Activated CD8-positive, alpha-beta T cell treated with anti-CD3 and anti-CD28 coated beads for 36 hours (primary cell): ENCODE measurements around the gene ZNF521. TPM values are rescaled to one million over a fixed set of nuclear protein-coding genes. Genes with fewer than 3 reads are reported as not detected.

Experiments used
- ATAC-seq: fragments of 200-7000 bp; cut with Tn5 transposase; one replicate; pipeline ENCODE4 v1.10.0; 2021; ENCODE audit warnings: mild to moderate bottlenecking, moderate library complexity
- CTCF ChIA-PET: fragments of 350-600 bp; sonication (Branson Sonifier 250); formaldehyde crosslinking; loops from one replicate; lab custom pipeline; 2021; ENCODE audit warnings: antibody characterized with exemption; lab: Charles Lee
- POLR2A ChIA-PET: fragments of 350-600 bp; sonication (Branson Sonifier 250); formaldehyde crosslinking; loops from one replicate; lab custom pipeline; 2021; ENCODE audit warnings: antibody characterized with exemption; lab: Charles Lee
- DNase-seq: peaks from one replicate; pipeline ENCODE4 v3.0.0-alpha.2; 2020
- H3K27ac Mint-ChIP-seq: one replicate; pipeline ENCODE4 v1.8.0; 2021; ENCODE audit warnings: mild to moderate bottlenecking, mixed read lengths
- H3K27me3 Mint-ChIP-seq: one replicate; pipeline ENCODE4 v1.8.0; 2021; ENCODE audit warnings: mixed read lengths
- H3K36me3 Mint-ChIP-seq: one replicate; pipeline ENCODE4 v1.8.0; 2021; ENCODE audit warnings: low read depth, mixed read lengths
- H3K4me1 Mint-ChIP-seq: one replicate; pipeline ENCODE4 v1.8.0; 2021; ENCODE audit warnings: low read depth, mixed read lengths
- H3K4me3 Mint-ChIP-seq: one replicate; pipeline ENCODE4 v1.8.0; 2021; ENCODE audit warnings: mild to moderate bottlenecking, moderate library complexity, mixed read lengths
- H3K9me3 Mint-ChIP-seq: one replicate; pipeline ENCODE4 v1.8.0; 2021; ENCODE audit warnings: mixed read lengths
- intact Hi-C: fragments of 100-400 bp; cut with micrococcal nuclease; formaldehyde crosslinking; loops from one replicate; pipeline ENCODE4 v1.10.0; 2022
- total RNA-seq, 2 experiments: library from RNA; stranded (reverse); gene quantifications; one replicate each; pipeline ENCODE4 v1.2.3, GENCODE V29; 2021
- TF ChIP-seq, protein P1 (sequence below): fragments of 200-600 bp; IDR thresholded peaks from one replicate; pipeline ENCODE4 v1.8.0; 2022; ENCODE audit warnings: antibody characterized with exemption, mild to moderate bottlenecking

ZNF521 gene
- total RNA-seq, 2 experiments from 2014 or later, result not detected

DNA sequence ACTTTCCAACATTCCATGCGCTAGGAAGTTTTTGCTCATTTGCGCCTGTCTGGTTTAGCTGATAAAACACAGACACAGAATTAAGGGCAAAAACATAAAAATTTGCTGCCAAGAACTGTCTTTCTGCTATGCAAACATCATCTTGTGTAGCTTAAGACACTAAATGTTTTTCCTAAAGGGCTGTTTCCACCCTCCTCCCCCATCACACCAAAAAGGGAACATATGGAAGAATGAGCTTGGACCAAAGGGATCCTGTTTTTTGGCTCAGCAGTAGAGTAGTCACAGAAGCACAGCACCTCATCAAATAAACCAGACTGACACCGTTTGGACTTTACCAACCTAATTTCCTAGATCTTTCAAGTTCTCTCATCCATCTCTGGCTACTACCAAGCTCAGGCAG is 210.1 kb downstream of the ZNF521 start:
- TF ChIP-seq, protein P1, sequence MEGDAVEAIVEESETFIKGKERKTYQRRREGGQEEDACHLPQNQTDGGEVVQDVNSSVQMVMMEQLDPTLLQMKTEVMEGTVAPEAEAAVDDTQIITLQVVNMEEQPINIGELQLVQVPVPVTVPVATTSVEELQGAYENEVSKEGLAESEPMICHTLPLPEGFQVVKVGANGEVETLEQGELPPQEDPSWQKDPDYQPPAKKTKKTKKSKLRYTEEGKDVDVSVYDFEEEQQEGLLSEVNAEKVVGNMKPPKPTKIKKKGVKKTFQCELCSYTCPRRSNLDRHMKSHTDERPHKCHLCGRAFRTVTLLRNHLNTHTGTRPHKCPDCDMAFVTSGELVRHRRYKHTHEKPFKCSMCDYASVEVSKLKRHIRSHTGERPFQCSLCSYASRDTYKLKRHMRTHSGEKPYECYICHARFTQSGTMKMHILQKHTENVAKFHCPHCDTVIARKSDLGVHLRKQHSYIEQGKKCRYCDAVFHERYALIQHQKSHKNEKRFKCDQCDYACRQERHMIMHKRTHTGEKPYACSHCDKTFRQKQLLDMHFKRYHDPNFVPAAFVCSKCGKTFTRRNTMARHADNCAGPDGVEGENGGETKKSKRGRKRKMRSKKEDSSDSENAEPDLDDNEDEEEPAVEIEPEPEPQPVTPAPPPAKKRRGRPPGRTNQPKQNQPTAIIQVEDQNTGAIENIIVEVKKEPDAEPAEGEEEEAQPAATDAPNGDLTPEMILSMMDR, result no peak
- Mint-ChIP-seq H3K36me3 (no peaks in the 10 kb centered on the region), H3K4me3 (no peak overlapping the region), H3K27me3 (peaks cover 1% of the 10 kb centered on the region), H3K27ac (no peak overlapping the region), H3K9me3 (no peaks in the 10 kb centered on the region), H3K4me1 (no peaks in the 10 kb centered on the region)
- ATAC-seq (no peak), DNase-seq (no peak)
- ChIA-PET POLR2A (no interaction called here), CTCF (no interaction called here)
- intact Hi-C loops, result no loop called here

DNA sequence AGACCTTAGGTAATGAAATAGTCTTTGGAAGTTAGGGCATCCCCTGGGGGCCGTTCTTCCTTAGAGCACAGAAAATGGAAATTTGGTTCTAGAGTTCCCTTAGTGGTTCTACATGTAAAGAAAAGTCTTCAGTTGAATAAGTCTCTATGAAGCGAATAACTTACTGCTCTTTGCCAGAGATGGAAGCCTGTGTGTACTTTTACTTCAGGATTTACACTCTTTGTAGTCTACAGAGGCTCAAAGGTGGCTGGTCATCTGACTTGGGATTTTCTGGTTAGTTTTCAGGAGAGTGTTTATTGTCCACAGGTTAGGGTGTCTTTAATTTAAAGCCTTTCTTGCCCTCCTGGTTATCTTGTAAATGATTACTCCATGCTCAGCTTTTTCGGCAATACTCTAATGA is 210.6 kb downstream of the ZNF521 start:
- POLR2A ChIA-PET, result no interaction called here
- Mint-ChIP-seq H3K4me1 (no peaks in the 10 kb centered on the region), H3K27ac (no peak overlapping the region), H3K4me3 (no peak overlapping the region), H3K9me3 (no peaks in the 10 kb centered on the region), H3K36me3 (no peaks in the 10 kb centered on the region), H3K27me3 (peaks cover 1% of the 10 kb centered on the region)
- DNase-seq (no peak), ATAC-seq (no peak)
- CTCF ChIA-PET, result no interaction called here
- intact Hi-C loops, result no loop called here
- TF ChIP-seq, protein P1, result no peak

DNA sequence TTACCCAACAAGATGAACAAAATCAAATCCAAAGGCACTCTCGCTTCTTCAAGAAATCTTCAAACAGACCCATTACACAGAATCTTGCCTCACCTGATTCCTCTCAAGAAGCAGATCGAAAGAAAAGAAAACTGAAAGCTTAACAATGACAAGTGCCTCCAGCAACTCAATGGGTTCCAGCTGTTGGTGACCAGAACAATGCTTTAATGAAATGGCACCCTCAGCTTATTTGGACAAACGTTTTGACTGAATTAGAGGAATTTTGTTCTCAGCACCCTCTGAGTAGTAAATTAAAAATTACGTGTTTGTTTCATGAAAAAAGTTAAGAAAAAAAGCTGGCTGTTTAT is 211.0 kb downstream of the ZNF521 start:
- Mint-ChIP-seq H3K36me3 (no peaks in the 10 kb centered on the region), H3K9me3 (no peaks in the 10 kb centered on the region), H3K27me3 (peaks cover 1% of the 10 kb centered on the region), H3K27ac (no peak overlapping the region), H3K4me1 (no peaks in the 10 kb centered on the region), H3K4me3 (no peak overlapping the region)
- ATAC-seq (no peak), DNase-seq (no peak)
- intact Hi-C loops, result no loop called here
- ChIA-PET POLR2A (no interaction called here), CTCF (no interaction called here)
- TF ChIP-seq, protein P1, result no peak

DNA sequence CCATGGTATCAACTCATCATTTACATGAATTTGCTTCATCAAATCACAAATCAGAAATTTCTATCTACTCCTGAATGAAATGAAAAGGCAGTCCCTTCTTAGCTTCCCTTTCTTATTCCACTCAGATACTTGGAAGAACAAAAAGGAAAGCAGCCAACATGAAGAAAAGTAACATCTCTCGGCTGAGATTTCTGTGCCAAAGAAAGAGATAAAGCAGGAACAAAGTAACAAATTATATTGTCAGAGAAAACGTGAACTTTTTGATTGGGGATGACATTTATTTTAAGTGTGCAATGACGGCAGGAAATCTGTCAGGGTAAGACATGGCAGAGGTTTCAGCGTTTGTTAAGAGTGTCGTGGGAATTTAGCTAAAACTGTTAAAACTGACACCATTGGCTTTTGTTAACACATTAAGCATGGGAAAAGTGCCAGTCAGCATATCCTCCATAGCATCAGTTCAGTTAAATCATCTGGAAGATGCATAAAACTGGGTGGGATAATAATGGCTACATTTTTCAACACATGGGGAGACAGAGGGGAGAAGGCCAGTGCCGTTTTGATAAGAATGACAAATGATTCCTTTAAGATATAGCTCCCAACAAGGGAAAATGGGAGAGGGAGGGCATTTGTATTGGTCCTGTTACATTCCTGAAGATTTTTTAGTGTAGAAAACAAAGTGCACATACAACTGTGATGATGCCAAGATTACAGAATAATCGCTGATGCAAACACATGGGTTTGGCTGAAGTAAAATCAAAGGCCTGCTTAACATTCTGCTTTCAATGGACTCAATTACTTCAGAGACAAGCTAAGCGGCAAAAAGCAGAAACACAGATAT is 211.6 kb downstream of the ZNF521 start:
- CTCF ChIA-PET, result no interaction called here
- TF ChIP-seq, protein P1, result no peak
- Mint-ChIP-seq H3K27ac (no peak overlapping the region), H3K27me3 (peaks cover 1% of the 10 kb centered on the region), H3K4me1 (no peaks in the 10 kb centered on the region), H3K36me3 (no peaks in the 10 kb centered on the region), H3K4me3 (no peak overlapping the region), H3K9me3 (no peaks in the 10 kb centered on the region)
- intact Hi-C loops, result no loop called here
- DNase-seq (no peak), ATAC-seq (no peak)
- POLR2A ChIA-PET, result no interaction called here

DNA sequence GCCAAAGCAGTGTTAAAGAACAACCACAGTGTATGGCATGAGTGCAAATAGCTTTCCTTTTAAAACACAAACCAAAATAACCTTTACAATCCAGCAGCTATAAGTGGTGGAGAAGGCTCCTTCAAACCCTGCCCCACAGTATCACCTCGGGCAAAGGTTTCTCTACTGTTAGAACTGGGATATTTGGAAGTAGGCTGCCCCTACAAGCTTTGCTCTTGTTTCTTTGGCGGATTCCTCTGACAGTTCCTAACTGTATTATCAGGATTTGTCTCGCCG is 214.8 kb downstream of the ZNF521 start:
- CTCF ChIA-PET, result no interaction called here
- H3K4me1 Mint-ChIP-seq, result no peaks in the 10 kb centered on the region
- ATAC-seq (no peak), DNase-seq (no peak)
- H3K27me3 Mint-ChIP-seq, result peaks cover 1% of the 10 kb centered on the region
- no peaks in the 10 kb centered on the region for H3K36me3 Mint-ChIP-seq
- TF ChIP-seq, protein P1, result no peak
- H3K9me3 Mint-ChIP-seq, result no peaks in the 10 kb centered on the region
- H3K27ac Mint-ChIP-seq, result no peak overlapping the region
- no peak overlapping the region for H3K4me3 Mint-ChIP-seq
- POLR2A ChIA-PET, result interaction anchor here (0.6 kb wide), 1 partner anchor 721 kb away, joined by 3 read pairs; no protein-coding TSS in a partner anchor
- intact Hi-C loops, result no loop called here
